GM19239 (cell line): ENCODE results near the gene SGMS1.
"Not testable (repeated sequence)": the region's sequence is repeated elsewhere in the genome, so short reads cannot be mapped to it uniquely, and the experiment has no call there.

Experiments used
- DNase-seq: peaks from one replicate; pipeline ENCODE4 v3.0.0; 2011; ENCODE audit warnings: low spot score; ENCODE audit not compliant: insufficient read length
- FAIRE-seq: peaks from 2 replicates; lab custom pipeline; 2011; peaks lifted over from hg19 to GRCh38; lab: Jason Lieb, UNC

The SGMS1 gene

DNA sequence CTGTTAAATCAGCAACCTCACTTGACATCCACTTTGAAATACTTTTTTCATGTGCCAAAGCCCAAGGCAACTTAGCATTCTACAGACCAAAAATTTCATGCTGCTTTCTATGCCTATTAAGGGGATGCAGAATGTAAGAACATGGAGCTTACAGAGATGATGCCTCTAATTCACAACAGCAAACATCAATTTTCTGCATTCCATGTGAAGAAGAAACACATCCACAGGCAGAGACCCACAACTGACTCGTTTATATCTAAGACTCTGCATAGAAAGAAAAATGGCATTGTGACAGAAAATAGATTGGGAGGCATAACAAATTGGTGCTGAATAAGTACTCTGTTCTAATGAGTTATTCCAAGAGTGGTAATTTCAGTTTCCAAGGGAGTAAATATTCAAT is 107.6 kb downstream of the SGMS1 start:
- FAIRE-seq, result no peak
- DNase-seq, result no peak

GRCh38 chr10:50515420-50515819 is 108.3 kb downstream of the SGMS1 start:
- FAIRE-seq (no peak), DNase-seq (no peak)

DNA sequence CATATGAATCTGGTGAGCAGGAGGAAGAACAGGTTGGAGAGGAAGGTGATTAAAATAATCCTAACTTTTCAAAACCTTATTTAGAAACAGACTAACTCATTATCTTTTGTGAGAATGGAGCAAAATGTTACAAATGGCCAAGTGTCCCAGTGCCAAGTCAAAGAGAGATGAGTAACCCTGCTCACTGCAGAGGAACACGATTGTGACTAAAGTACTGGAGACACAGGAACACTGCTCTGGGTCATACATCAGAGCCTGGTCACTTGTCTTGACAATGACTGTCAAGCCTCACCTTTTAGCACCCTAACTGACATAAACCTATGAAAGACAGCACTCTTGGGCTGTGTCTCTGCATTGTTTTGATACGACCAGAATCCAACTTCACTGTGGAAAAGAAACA is 108.8 kb downstream of the SGMS1 start:
- FAIRE-seq, result peak; percentile 55
- DNase-seq, result no peak

- FAIRE-seq (peak; percentile 51), DNase-seq (no peak)
Observed at GRCh38 chr10:50513956-50514355, 109.8 kb downstream of the SGMS1 start.

DNA sequence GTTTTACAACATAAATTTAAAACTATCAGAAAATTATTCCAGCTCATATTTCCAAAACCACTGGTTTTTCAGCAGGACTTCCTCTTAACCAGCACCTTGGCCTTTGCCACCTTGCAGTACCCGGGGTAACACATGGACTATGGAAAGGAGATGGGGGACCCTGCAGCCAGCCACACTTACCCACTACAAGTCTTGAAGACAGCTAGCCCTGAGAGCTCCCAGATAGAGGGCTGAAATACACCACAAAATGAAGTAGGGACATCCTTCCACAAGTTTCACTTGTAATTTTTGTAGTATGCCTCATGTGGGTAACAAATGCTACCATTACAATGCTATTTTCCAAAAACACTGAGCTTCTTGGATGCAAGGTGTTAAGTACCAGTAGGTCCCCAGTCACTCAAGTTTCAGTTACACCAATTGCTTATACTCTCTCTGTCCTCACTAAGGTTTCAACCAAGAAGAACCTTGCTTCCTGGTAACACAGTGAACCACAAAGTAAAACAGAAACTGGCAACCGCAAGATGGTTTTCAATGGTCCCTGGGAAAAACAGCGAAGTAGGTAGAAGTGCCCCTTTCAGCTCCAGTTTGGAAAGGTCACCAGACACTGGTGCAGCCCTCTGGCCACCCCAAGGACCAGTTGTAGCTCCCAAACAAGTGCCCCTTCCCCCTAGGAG is 110.9 kb downstream of the SGMS1 start:
- peak; percentile 19 for DNase-seq
- peak; percentile 96 for FAIRE-seq

DNA sequence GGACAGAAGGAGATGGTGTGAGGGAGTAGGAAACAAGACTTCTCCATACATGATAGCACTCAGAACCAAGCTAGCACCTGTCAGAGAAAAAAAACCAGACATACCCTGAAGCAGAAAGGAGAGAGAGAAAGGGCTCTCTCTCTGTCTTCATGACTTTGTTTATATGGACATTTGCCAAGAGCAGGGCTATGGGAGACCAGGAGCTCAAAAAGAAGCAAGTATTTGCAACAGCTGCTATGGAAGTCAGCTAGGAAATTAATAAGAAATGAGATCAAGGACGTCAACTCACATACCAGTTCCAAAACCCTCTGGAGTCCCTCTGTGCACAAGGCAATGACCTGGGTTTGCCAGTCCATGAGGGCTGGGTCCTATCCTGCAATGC is 111.6 kb downstream of the SGMS1 start:
- peak; percentile 96 for FAIRE-seq
- no peak for DNase-seq

GRCh38 chr10:50511492-50512213 is 112.1 kb downstream of the SGMS1 start:
- no peak for FAIRE-seq
- no peak for DNase-seq

- FAIRE-seq (peak; percentile 86), DNase-seq (no peak)
Observed at GRCh38 chr10:50510517-50511473, 113.0 kb downstream of the SGMS1 start.

DNA sequence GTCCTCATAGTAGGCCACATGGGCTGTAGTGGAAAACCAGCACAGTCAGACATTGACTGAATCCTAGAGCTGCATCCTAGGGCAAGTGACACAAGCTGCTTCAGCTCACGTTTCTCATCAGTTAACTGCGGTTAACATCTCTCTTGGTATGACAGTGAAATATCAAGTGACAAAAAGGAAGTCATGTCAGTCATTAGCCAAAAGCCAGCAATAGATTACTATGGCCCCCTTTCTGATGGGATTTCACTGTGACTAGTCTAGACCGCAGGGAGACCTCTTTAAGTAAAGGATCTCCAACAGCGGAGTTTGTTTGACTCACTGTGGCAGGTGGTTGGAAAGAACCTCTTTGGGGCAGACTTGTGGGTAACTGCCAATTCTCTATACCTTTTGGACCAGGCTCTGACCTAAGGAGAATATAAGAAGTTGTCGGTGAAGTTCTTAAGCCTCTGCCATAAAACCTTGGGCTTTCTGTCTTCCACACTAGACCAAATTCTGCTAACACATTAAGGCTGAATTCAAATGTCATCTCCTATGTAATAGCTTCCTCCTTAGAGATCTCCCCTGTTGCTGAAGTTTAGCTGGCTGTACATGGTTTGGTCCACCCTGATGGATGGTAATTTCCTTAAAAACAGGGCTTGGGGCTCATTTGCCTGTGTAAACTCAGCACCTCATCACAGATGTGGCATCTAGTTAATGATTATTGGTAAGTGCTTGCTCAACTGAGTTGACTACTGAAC is 115.3 kb downstream of the SGMS1 start:
- DNase-seq (peak; percentile 40), FAIRE-seq (peak; percentile 99)

DNA sequence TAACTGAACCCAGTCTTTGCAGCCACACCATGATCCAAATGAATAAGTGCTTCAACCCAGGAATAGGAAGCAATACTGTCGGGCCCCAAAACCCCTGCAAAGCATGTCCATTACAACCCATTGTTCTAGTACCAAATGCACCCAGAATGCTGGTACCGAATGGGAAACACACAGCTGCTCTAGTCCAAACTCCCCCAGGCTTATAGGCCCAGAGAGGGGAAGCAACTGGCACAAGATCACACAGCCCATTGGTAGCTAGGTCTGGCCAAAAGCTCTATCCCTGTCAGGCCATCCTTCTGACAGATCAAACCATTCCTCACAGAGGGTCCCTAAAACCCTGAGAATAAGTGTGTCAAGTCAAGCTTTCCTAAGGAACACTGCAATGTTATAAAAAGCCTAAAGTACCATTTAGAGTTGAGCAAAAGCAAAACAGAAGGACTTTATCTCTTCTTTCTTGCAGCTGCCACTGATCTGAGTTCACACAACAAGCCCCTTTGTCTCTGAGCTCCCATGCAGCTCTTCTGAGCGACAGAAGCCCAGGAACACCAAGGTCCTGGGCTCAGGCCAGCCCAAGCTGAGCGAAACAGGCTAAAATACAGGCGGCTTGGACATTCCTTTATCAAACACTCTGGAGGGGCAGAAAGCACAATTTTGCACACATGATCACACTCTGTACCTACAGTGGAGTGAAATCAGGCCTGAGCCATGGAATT is 116.7 kb downstream of the SGMS1 start:
- FAIRE-seq (peak; percentile 14), DNase-seq (no peak)

- DNase-seq (no peak), FAIRE-seq (no peak)
Observed at GRCh38 chr10:50504389-50504788, 119.4 kb downstream of the SGMS1 start.

DNA sequence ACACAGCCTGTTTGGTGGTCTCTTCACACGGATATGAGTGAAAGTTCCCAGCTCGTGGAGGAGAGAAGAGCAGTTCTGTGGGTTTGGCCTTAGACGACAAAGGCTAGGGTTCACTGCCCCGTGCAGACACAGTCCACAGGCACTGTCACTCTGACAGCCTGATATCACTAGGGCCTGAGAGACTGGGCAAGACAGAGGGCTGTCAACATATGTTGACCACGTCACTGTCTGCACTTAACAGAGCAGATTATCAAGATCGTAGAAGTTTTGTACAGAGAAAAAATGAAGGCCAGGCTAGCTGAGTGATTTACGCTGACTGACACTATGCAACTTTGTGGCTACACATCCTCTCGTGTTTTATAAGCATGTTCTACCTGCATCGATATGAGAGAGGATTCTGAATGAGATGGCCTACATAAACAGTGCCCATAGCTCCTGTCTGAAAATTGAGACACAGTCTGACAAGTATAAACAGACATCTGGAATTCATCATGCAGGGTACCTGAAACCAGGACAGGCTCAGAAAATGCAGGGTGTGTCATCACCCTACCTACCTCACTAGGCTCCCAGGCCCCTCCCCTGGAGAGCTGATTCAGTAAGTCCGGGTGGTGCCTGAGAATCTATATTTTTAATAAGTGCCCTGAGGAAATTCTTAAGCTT is 120.0 kb downstream of the SGMS1 start:
- DNase-seq (no peak), FAIRE-seq (no peak)

DNA sequence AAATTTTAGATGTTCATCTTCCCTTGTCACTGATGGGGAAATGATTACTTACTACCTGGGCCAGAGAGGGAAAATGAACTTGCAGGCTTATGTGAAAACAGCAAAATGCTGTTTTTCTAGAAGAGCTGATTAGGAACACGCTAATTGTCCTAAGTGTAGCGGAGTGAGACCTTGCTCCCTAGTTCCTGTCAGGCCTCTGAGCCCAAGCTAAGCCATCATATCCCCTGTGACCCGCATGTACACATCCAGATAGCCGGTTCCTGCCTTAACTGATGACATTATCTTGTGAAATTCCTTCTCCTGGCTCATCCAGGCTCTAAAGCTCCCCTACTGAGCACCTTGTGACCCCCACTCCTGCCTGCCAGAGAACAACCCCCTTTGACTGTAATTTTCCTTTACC is 120.6 kb downstream of the SGMS1 start:
- DNase-seq, FAIRE-seq: not testable (repeated sequence)

- DNase-seq, result no peak
- peak; percentile 63 for FAIRE-seq
Observed at GRCh38 chr10:50501924-50502452, 121.8 kb downstream of the SGMS1 start.

GRCh38 chr10:50501478-50501877 is 122.3 kb downstream of the SGMS1 start:
- no peak for FAIRE-seq
- DNase-seq, result no peak

DNA sequence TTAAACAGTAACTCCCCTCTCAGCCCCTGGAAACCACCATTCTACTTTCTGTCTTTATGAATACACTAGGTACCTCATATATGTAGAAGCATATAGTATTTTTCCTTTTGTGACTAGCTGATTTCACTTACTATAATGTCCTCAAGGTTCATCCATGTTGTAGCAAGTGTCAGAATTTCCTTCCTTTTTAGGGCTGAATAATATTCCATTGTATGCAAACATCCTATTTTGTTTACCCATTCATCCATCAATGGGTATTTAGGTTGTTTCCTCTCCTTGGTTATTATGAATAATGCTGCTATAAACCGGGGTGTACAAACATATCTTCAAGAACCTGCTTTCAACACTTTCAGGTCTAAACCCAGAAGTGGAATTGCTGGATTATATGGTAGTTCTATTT is 125.3 kb downstream of the SGMS1 start:
- DNase-seq (no peak), FAIRE-seq (peak; percentile 66)

GRCh38 chr10:50497758-50498157 is 126.0 kb downstream of the SGMS1 start:
- FAIRE-seq (peak; percentile 96), DNase-seq (peak; percentile 42)

GRCh38 chr10:50496228-50496627 is 127.5 kb downstream of the SGMS1 start:
- DNase-seq (no peak), FAIRE-seq (peak; percentile 35)

GRCh38 chr10:50490241-50490640 is 133.5 kb downstream of the SGMS1 start:
- FAIRE-seq (no peak), DNase-seq (no peak)
